GM12865 (cell line): Measurements from ENCODE around the gene TMEM59.
"Not testable (repeated sequence)": the region's sequence is repeated elsewhere in the genome, so short reads cannot be mapped to it uniquely, and the experiment has no call there.

Source experiments
- DNase-seq: peaks from one replicate; pipeline ENCODE4 v3.0.0; 2010; ENCODE audit warnings: low read depth
- H3K4me3 ChIP-seq: 2 replicates; pipeline ENCODE4 v1.5.1; 2011; ENCODE audit warnings: mild to moderate bottlenecking, low read depth, low read length, control low read depth
- CTCF ChIP-seq: IDR thresholded peaks from 2 replicates; pipeline ENCODE4 v1.5.1; 2011; ENCODE audit warnings: low read length, control low read depth, low read depth, inconsistent platforms; ENCODE audit not compliant: insufficient read depth; ENCODE audit errors: missing control alignments

The TMEM59 gene

GRCh38 chr1:54010415-54011117, 42.4 kb downstream of the TMEM59 start:
- TF ChIP-seq CTCF: no peak
- no peak overlapping the region for H3K4me3 ChIP-seq
- DNase-seq: no peak

- H3K4me3 ChIP-seq: no peak overlapping the region
- no peak for DNase-seq
- TF ChIP-seq CTCF: no peak
Observed at GRCh38 chr1:54009406-54009805, 43.6 kb downstream of the TMEM59 start.

- H3K4me3 ChIP-seq: no peak overlapping the region
- TF ChIP-seq CTCF: no peak
- no peak for DNase-seq
Observed at GRCh38 chr1:54008876-54009275, 44.1 kb downstream of the TMEM59 start.

GRCh38 chr1:54007613-54008012, 45.4 kb downstream of the TMEM59 start:
- no peak for TF ChIP-seq CTCF
- no peak for DNase-seq
- no peak overlapping the region for H3K4me3 ChIP-seq

- H3K4me3 ChIP-seq: no peak overlapping the region
- no peak for TF ChIP-seq CTCF
- no peak for DNase-seq
Observed at GRCh38 chr1:54006508-54006907, 46.5 kb downstream of the TMEM59 start.

GRCh38 chr1:54004481-54005049, 48.4 kb downstream of the TMEM59 start:
- TF ChIP-seq CTCF: no peak

GRCh38 chr1:54003750-54004480, 49.1 kb downstream of the TMEM59 start:
- not testable (repeated sequence) for DNase-seq, H3K4me3 ChIP-seq

More at GRCh38 chr1:54004481-54005049, 48.4 kb downstream of the TMEM59 start:
- no peak for DNase-seq
- H3K4me3 ChIP-seq: no peak overlapping the region
